ENCODE data around the gene IL5RA. TPM values are rescaled to one million over a fixed set of nuclear protein-coding genes. Genes with fewer than 3 reads are reported as not detected.

The IL5RA gene
- polyA plus RNA-seq, 1 experiment: not detected

- ChIA-PET POLR2A (no interaction called here), CTCF (no interaction called here)
- Histone ChIP-seq H3K4me3 (ENCODE audit: low read depth, low read length) (no peak overlapping the region), H3K27me3 (ENCODE audit: control insufficient read depth, insufficient read depth, low read length) (no peaks in the 10 kb centered on the region), H3K36me3 (ENCODE audit: control insufficient read depth, insufficient read depth, low read length) (no peaks in the 10 kb centered on the region)
- DNase-seq (ENCODE audit: low read depth): no peak
- TF ChIP-seq CTCF (IDR thresholded peaks at IDR 0.05; ENCODE audit: insufficient read depth, low read depth, low read length): no peak
Measured at GRCh38 chr3:3117651-3118050, 7.5 kb upstream of the IL5RA start.

GRCh38 chr3:3113042-3113709 is 3.0 kb upstream of the IL5RA start:
- no peak for DNase-seq (ENCODE audit: low read depth)
- H3K4me3 ChIP-seq (ENCODE audit: low read depth, low read length): no peak overlapping the region
- no peak for TF ChIP-seq CTCF (IDR thresholded peaks at IDR 0.05; ENCODE audit: insufficient read depth, low read depth, low read length)
- POLR2A ChIA-PET: no interaction called here
- no peaks in the 10 kb centered on the region for H3K27me3 ChIP-seq (ENCODE audit: control insufficient read depth, insufficient read depth, low read length)
- no peaks in the 10 kb centered on the region for H3K36me3 ChIP-seq (ENCODE audit: control insufficient read depth, insufficient read depth, low read length)
- CTCF ChIA-PET: no interaction called here

DNA sequence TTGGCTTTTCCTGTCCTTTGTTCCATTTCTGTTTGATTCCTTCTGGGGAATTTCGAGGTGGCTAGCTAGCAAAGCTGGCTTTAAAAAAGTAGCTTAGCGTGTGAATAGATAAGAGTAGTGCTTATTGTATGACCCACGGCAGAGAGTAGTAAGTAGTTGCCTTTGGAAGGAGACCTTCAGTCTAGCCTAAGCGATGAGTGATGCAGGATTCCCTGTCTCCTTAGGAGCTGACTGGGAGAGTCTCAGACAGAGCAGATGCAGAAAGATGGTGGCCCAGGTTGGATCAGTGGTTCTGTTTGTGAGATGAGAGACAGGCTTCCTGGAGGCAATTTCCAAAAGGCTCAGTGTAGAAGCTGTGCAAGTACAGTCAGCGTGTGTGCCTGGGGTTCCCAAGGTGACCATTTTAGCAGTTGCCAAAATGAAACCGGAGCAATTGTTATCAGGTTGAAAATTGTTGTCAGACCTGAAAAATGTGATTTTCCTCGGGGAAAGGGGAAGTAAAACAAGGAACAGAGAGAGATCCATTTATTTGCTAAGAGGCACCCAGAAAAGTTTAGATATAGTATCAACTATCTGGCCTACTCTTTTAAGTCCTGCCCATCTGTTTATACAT is 681 bp upstream of the IL5RA start:
- DNase-seq (ENCODE audit: low read depth): no peak
- ChIA-PET CTCF (interaction anchor here (1.0 kb wide), 1 partner anchor 19 kb away, joined by 3 read pairs; no protein-coding TSS in a partner anchor), POLR2A (no interaction called here)
- no peaks in the 10 kb centered on the region for H3K27me3 ChIP-seq (ENCODE audit: control insufficient read depth, insufficient read depth, low read length)
- TF ChIP-seq CTCF (IDR thresholded peaks at IDR 0.05; ENCODE audit: insufficient read depth, low read depth, low read length): no peak
- H3K36me3 ChIP-seq (ENCODE audit: control insufficient read depth, insufficient read depth, low read length): no peaks in the 10 kb centered on the region
- H3K4me3 ChIP-seq (ENCODE audit: low read depth, low read length): no peak overlapping the region

DNA sequence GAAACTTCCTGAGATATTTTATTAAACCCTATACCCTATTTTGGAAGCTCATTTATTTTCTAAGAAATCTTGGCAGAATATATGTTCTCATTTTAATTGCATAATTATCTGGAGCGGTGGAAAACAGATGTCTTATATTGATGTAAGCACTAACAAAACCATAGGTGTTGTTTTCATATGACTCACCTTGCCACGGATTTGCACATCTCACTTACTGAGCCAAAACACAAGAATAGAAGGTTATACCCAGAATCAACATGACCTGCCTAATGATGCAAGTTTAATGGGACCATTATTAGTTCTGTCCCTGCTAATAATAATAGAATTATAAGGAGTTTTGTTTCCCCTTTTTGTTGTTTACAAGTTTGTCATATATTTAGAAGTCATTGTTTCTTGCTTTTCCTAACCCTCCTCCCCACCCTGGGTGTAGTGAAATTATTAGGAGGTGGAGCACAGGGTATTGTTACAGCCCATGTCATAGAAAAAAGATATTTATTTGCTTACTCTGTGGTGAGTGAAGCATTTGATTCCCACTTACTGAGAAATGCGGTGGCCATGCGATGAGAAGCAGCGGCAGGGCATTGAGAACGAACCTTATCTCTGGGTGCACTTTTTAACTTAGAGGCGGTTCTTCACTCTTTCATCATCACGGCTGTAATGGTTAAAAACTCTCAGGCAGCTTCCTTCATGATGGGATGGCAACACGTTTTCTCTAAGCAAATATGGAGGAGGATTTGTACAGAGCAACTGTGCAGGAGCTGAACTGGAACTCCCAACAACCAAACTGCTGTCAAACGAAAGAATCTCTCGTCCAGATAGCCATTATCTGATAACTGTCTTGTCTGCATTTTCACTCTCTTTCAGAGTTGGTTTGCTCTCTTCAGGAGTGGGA is 521 bp downstream of the IL5RA start:
- no peak for DNase-seq (ENCODE audit: low read depth)
- POLR2A ChIA-PET: no interaction called here
- Histone ChIP-seq H3K27me3 (ENCODE audit: control insufficient read depth, insufficient read depth, low read length) (no peaks in the 10 kb centered on the region), H3K4me3 (ENCODE audit: low read depth, low read length) (no peak overlapping the region), H3K36me3 (ENCODE audit: control insufficient read depth, insufficient read depth, low read length) (no peaks in the 10 kb centered on the region)
- TF ChIP-seq CTCF (IDR thresholded peaks at IDR 0.05; ENCODE audit: insufficient read depth, low read depth, low read length): no peak
- CTCF ChIA-PET: no interaction called here

- DNase-seq (ENCODE audit: low read depth): no peak
- H3K4me3 ChIP-seq (ENCODE audit: low read depth, low read length): no peak overlapping the region
- ChIA-PET CTCF (no interaction called here), POLR2A (no interaction called here)
- no peak for TF ChIP-seq CTCF (IDR thresholded peaks at IDR 0.05; ENCODE audit: insufficient read depth, low read depth, low read length)
- no peaks in the 10 kb centered on the region for H3K36me3 ChIP-seq (ENCODE audit: control insufficient read depth, insufficient read depth, low read length)
- no peaks in the 10 kb centered on the region for H3K27me3 ChIP-seq (ENCODE audit: control insufficient read depth, insufficient read depth, low read length)
Measured at GRCh38 chr3:3107858-3108257, 2.3 kb downstream of the IL5RA start.

Measured in BJ (cell line).